ENCODE data around the gene CDH13.

Gene CDH13

GRCh38 chr16:83356266-83356665 lies 729.5 kb downstream of the CDH13 start:
- DNase-seq (ENCODE audit: low spot score), result peak; percentile 55

- no peak for DNase-seq (ENCODE audit: low spot score)
These were observed 730.2 kb downstream of the CDH13 start for GRCh38 chr16:83356986-83357385.

GRCh38 chr16:83363521-83363920 lies 736.8 kb downstream of the CDH13 start:
- no peak for DNase-seq (ENCODE audit: low spot score)

GRCh38 chr16:83365166-83365565 lies 738.4 kb downstream of the CDH13 start:
- DNase-seq (ENCODE audit: low spot score), result no peak

- DNase-seq (ENCODE audit: low spot score), result no peak
These were observed 739.5 kb downstream of the CDH13 start for GRCh38 chr16:83366228-83366627.

- no peak for DNase-seq (ENCODE audit: low spot score)
These were observed 748.2 kb downstream of the CDH13 start for GRCh38 chr16:83374979-83375378.

- DNase-seq (ENCODE audit: low spot score), result no peak
These were observed 763.0 kb downstream of the CDH13 start for GRCh38 chr16:83389751-83390150.

GRCh38 chr16:83390759-83391158 lies 764.0 kb downstream of the CDH13 start:
- DNase-seq (ENCODE audit: low spot score), result no peak

GRCh38 chr16:83392743-83393142 lies 766.0 kb downstream of the CDH13 start:
- no peak for DNase-seq (ENCODE audit: low spot score)

GRCh38 chr16:83393196-83393981 lies 766.6 kb downstream of the CDH13 start:
- DNase-seq (ENCODE audit: low spot score), result peak; percentile 12

- DNase-seq (ENCODE audit: low spot score), result no peak
These were observed 771.0 kb downstream of the CDH13 start for GRCh38 chr16:83397601-83398291.

GRCh38 chr16:83400234-83400633 lies 773.5 kb downstream of the CDH13 start:
- no peak for DNase-seq (ENCODE audit: low spot score)

- no peak for DNase-seq (ENCODE audit: low spot score)
These were observed 775.5 kb downstream of the CDH13 start for GRCh38 chr16:83402160-83402814.

- DNase-seq (ENCODE audit: low spot score), result no peak
These were observed 776.2 kb downstream of the CDH13 start for GRCh38 chr16:83402967-83403366.

- no peak for DNase-seq (ENCODE audit: low spot score)
These were observed 777.0 kb downstream of the CDH13 start for GRCh38 chr16:83403761-83404160.

- no peak for DNase-seq (ENCODE audit: low spot score)
These were observed 777.5 kb downstream of the CDH13 start for GRCh38 chr16:83404261-83404660.

- DNase-seq (ENCODE audit: low spot score), result no peak
These were observed 781.2 kb downstream of the CDH13 start for GRCh38 chr16:83407928-83408327.

GRCh38 chr16:83409347-83409746 lies 782.6 kb downstream of the CDH13 start:
- no peak for DNase-seq (ENCODE audit: low spot score)

- DNase-seq (ENCODE audit: low spot score), result no peak
These were observed 791.8 kb downstream of the CDH13 start for GRCh38 chr16:83418565-83418964.

GRCh38 chr16:83420206-83420760 lies 793.5 kb downstream of the CDH13 start:
- peak; percentile 40 for DNase-seq (ENCODE audit: low spot score)

- DNase-seq (ENCODE audit: low spot score), result no peak
These were observed 806.4 kb downstream of the CDH13 start for GRCh38 chr16:83433201-83433600.

- DNase-seq (ENCODE audit: low spot score), result no peak
These were observed 810.3 kb downstream of the CDH13 start for GRCh38 chr16:83437036-83437435.

- no peak for DNase-seq (ENCODE audit: low spot score)
These were observed 811.6 kb downstream of the CDH13 start for GRCh38 chr16:83438326-83438725.
